Activated CD8-positive, alpha-beta memory T cell treated with anti-CD3 and anti-CD28 coated beads for 1 hour (primary cell): ENCODE results near the gene DLGAP1.
"Not testable (repeated sequence)": the region's sequence is repeated elsewhere in the genome, so short reads cannot be mapped to it uniquely, and the experiment has no call there.

ENCODE experiments used
- DNase-seq, 2 donors: peaks; one replicate each; pipeline ENCODE4 v3.0.0-alpha.2; 2020; ENCODE audit warnings: low read depth in 1 of 2; ENCODE audit errors: extremely low read depth in 1 of 2

The DLGAP1 gene

DNA sequence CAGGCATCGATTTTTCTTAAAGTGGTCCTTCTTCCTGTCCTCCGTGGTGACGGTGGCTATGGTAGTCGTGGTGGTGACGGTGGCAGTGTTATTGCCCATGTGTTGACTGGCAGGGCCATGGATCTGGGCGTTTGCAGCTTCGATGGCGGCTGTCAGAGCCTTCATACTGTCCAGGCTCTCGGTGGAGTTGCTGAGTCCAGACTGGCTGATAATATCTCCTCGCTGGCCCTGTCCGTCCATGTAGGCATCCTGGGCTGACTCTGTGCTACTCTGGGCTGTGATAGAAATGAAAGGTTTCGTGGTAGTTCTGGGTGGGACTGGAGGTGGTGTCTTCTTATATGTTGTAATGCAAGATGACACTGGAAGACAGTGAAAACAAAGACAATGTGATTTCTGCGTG lies 873.2 kb downstream of the DLGAP1 start:
- DNase-seq: no peak

DNA sequence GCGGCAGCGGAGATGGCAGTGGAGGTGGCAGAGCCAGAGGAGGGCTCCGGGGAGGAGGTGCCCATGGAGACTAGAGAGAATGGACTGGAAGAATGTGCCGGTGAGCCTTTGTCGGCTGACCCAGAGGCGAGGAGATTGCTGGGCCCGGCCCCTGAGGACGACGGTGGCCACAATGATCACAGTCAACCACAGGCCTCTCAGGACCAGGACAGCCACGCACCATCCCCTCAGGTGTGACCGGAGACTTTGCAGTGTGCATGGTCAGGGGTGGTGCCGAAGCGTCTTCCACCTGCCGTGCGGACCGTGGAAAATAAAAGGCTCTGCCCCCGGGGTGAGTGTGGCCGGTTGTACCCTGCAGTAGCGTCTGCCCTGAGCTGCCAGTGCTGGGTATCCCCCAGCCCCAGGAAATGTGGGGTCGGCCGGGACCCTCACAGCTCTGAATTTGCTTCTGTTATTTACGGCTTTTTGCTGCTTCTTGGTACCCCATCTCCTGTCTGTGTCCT lies 874.5 kb downstream of the DLGAP1 start:
- DNase-seq: not testable (repeated sequence)

DNA sequence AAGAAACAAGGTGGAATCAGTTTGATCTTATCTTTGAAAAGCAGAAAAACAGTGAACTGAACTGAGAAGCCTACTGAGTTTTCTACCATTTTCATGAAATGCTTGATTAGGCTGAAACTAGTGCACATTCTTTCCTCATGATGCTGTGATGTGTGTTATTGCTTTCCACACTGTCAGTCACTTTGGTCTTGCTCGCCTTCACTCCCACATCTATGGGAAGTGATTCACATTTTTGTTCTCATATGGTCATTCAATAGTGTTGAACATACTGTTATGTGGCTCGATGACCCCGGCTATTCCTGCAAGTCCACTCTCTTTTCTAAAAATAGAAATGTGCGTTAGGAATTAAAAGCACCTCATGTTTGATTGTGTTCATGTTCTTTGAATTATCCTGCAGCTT lies 875.4 kb downstream of the DLGAP1 start:
- DNase-seq: no peak

DNA sequence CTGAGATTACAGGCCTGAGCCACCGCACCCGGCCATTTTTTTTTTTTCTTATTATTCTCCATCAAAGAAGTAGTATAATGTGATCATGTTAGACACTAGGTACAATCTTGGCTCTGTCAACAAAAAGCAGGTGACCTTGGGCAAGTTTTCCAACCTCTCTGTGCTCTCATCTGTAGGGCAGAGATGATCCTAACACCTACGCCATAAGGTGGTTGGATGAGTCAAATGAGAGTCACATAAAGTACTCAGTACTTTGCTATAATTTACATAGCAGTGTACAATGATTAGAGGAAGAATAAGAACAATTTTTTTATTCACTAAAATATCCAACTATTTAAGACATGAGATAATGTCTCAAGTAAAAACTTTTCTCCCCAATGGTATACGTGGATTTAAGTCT lies 876.5 kb downstream of the DLGAP1 start:
- no peak for DNase-seq

DNA sequence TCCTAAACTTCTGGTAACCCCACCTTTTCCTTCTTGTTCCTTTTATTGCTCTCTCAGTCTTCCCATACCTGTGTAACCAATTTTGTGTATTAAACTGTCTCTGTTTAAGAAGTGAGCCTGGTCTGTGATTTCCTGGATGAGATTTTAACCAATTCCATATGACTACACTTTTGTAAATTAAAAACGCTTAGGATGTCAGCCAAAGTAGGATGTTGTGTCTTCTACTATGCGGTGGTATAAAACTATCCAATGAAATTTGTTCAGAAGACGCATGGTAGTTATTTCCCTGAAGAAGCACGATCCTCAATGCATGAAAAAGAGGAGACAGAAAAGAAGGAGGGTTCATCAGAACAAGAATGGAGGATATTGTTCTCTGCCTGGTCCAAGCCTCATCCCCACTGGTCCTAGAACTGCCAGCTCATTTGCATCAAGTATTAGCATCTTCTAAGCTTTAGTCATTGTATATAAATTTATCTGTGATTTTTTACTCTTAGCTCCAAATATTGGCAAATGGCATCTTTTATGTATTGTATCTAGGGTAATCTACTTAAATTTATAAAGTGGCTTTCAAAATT lies 877.7 kb downstream of the DLGAP1 start:
- DNase-seq: no peak

DNA sequence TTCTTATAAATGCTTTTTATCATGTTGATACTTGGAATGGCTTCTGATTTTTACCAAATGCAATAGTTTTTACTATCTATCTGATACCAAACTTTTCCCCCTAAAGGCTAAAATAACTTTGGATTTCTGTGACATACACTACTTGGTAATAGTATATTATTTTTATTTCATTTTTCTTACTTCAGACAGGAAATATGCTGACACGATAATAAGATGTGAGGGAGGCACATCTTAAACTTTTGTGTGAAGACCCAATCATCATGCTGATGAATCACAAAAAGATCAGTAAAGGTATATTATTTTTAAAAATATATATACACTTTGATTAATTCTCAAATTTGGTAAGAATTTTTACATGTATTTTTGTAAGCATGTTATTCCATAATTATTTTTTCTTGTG lies 882.3 kb downstream of the DLGAP1 start:
- no peak for DNase-seq

DNA sequence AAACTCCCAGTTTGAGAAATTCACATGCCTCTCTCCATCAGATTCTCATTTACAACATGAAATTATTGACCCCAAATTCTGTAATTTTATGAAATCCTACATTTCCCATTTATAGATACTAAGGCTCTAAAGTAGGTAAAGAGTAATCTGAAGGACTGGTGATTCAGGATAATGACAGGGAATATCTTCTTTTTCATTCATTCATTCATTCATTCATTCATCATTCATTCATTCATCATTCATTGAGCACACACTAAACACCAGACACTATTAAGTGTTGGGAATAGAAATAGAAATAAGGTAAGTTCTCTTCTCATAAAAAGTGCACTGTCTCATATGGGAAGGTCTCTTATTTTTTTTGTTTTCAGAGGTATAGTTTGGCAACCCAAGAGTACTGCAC lies 888.3 kb downstream of the DLGAP1 start:
- no peak for DNase-seq

DNA sequence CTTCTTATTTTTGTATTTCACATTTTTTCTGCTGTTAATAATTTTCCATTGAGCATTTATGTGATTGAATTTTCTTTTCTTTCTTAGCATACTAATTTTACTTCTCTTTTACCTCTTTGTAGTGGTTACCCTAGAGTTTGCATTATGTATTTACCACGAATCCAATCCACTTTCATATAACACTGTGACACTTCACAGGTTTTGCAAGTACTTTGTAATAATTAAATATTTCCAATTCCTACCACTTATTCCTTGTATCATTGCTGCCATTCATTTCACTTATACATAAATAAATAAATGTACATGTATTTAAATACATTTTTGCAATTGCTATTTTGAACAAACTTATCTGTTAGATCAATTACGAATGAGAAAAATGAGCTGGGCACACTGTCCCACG lies 894.4 kb downstream of the DLGAP1 start:
- no peak for DNase-seq

DNA sequence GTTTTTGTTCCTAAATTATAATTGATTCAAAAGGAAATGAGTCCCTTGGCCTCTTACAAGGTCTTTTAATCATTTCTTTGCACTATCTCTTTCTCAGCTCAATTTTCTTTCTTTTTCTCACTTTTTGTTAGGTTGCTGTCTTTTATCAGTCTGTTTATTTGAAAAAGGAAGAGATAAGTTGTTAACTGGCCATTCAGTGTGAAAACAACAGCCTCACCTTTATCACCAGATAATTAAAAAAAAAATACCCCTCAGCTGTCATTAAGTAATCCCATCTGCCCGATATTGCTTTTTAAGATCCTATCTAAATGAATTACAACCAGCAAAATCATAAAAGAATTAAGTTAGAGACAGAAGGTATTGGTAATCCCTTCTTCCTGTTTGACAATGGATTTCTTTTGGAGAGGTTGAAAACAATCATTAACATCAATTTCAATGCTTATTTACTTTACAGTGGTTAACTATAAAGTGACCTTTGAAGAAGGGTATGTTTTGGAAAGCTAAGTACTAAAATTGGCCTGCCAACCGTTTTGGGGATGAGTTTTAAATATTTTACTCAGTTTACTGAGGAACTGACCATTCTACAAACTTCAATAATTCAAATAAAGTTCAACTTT lies 900.2 kb downstream of the DLGAP1 start:
- no peak for DNase-seq

DNA sequence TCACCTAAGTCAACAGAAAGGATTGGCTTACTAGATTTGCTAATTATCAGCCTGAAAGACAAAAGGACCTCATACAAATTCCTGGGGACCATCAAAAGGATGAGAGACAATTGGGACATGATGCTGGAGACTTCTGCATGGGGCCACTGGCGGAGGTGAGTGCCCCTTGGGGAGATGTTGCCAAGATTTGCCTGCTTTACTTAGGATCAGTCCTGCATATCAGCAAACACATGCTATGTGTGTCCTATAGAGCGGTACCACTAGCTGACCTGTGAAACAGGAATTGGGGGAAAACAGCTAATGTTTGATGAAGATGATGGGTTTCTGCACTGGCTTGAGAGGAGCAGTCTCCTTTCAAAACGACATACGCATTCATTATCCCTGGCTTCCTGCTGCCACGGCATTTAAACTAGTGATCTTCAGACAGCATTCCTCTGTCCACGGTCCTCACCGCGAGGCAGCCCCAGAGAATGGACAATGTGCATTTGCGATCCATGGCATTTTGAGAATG lies 901.0 kb downstream of the DLGAP1 start:
- DNase-seq: no peak

DNA sequence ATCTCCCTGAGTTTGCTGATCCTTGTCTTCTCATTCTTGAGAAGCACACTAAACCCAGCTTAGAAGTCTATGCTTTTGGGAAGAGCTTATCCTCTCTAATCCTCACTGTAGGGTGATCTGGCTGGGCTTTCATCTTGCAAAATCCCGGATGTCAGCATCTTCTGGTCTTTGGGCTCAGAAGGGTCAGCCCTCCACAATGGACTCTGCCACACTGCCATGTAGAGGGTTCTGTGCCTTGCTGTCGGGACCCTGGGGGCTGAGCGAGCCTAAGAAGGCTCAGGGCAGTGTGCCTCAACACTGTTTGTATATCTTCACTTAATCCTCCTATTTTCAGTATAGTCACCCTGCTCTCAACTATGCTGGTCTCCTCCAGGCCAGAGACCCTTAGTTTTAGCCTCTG lies 902.8 kb downstream of the DLGAP1 start:
- no peak for DNase-seq

DNA sequence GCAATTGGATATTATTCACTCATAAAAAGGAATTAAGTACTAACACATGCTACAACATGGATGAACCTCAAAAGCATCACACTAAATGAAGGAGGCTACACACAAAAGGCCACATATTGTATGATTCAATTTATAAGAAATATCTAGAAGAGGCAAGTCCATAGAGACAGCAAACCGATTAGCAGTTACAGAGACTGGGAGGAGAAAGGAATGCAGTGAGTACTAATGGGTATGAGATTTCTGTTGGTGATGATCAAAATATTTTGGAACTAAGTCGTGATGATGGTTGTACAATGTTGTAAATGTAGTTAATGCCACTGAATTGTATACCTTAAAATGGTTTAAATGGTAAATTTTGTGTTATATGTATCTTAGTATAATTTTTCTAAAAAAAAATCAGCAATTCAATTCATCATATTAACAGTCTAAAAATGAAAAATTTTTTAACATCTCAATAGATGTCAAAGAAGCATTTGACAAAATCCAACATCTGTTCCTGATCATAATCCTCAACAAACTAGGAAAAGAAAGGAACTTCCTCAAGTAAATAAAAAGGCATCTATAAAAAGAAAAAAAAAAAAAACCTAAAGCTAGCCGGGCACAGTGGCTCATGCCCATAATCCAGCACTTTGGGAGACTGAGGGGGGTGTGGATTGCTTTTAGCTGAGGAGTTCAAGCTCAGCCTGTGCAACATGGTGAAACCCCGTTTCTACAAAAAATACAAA lies 907.1 kb downstream of the DLGAP1 start:
- no peak for DNase-seq

DNA sequence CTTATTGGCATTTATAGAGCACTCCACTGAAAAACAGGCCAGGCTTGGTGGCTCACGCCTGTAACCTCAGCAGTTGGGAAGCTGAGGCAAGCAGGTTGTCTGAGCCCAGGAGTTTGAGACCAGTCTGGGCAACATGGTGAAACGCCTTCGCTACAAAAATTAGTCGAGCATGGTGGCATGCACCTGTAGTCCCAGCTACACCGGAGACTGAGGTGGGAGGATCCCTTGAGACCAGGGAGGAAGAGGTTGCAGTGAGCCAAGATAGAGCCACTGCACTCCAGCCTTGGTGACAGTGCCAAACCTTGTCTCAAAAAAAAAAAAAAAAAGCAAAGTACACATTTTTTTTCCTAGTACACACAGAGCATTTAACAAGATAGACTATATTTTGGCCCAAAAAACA lies 909.0 kb downstream of the DLGAP1 start:
- DNase-seq: no peak

DNA sequence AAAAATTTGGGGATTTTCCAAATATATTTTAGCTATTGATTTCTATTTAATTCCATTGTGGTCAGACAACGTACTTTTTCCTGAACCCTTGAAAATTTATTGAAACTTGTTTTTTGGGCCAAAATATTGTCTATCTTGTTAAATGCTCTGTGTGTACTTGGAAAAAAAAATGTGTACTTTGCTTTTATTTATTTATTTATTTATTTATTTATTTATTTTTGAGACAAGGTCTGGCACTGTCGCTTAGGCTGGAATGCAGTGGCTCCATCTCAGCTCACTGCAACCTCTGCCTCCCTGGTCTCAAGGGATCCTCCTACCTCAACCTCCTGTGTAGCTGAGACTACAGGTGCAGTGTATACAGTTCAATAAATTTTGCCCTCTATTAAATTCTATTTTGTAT lies 910.6 kb downstream of the DLGAP1 start:
- DNase-seq: no peak

DNA sequence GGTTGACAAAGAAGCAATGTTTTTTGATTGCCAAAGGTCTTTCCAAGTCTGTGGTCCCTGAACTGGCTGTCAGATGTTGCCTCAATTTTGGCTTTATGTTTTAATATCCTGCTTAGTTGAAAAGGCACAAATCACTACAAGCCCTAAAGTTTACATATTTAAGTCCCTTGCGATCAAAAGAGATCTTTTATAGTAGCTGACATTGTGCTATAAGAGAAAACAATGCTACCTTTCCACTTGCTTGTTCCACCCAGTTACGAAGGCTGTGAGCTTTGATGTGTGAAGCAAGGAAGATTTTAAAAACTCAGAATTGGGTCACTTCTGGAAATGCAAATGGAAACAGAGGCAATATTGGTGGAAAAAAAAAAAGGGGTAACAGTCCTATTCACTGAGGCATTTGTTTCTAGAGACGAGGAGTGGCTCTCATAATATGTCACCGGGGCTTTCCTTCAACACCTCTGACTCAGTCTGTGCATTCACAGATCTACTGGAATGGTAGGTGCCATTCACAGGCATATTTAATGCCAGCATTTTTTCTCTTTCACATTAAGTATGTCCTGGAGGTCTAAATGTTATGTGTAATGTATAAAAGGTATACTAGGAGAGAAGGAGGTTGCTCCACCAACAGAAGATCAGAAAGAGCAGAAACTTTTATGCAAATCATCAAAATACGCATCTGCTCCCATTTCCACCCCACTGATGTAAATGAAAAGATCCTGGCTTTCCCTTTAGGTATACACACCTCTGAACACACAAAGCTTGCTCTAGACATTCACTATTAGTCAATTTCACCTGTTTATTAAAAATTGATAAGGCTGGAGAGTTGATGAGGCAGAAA lies 913.3 kb downstream of the DLGAP1 start:
- no peak for DNase-seq

DNA sequence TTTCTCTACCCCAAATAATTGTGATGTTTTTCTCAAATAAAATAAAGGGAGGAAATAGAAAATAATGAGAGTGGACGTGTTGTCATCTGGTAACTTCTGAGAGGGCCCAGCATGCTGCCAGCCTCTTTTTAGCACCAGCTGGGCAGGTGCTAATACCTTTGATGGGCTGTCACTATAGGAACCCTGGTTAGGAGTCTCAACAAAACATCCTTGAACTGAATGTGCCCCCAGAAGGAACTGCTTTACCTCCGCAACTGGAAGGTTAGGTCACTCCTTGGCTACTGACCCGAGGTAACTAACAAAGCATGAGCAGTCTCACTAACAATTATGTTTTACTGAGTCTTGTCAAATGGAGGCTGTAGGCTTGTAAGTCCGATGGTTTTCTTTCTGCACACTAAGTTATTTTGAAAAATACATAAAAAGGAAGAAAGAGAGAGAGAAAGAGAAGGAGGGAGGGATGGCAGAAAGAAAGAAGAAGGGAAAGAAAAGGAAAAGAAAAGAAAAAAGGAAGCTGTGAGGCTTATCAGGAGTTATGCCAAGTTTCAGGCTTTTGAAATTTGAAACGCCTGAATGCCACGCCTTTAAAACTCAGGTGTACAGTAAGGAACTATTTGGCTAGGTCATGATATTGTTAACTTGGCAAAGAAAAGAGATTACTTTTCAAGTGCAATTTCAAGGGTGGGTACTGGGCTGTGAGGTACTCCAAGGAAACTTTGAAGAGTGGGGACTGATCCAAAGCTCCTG lies 914.1 kb downstream of the DLGAP1 start:
- no peak for DNase-seq

DNA sequence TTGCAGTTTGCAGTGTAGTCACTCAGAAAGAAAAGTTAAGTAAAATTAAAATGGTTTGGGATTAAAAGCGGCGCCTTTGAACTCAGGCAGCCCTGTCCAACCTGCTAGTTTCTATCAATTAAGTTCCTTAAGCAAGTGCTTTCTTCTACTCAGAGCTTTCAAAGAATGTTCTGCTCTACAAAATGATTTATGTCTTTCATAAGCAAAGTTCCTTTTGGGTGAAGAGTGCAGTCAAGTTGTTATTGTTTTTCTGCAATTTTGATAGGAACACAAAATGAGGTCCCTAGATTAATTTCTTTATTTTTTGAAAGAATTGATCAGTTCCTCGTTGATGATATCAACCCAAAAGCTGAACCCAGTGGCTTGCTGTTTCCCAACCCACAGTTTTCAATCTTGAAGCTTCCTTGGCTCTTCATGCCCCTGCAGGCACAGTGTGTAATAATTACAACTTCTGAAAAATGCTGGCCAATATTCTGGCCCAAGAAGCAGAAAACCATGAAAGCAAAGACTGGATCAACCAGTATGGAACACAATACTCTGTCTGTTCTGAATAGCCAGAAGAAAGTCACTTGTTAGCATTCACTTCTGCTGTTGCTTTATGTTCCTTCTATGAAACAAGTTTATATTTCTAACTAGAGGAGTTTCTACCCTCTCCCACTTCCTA lies 916.0 kb downstream of the DLGAP1 start:
- no peak for DNase-seq

DNA sequence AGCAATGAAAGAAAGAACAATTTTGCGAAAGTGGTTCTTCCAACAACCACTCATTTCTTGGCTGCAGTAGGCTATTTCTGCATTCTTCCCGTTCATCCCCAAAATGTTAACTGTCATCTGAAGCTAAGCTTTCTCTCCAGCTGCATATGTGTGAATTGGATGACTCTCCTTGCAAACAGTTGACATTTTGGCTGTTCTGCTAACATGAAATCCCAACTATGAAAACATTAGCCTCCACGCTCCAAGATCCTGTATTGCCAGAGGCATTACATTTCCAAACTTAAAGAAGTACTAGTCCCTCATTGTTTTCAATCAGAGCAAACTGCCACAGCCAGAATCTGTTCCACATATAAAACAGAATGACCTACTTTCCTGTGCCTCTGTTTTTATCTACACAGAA lies 916.7 kb downstream of the DLGAP1 start:
- DNase-seq: no peak

DNA sequence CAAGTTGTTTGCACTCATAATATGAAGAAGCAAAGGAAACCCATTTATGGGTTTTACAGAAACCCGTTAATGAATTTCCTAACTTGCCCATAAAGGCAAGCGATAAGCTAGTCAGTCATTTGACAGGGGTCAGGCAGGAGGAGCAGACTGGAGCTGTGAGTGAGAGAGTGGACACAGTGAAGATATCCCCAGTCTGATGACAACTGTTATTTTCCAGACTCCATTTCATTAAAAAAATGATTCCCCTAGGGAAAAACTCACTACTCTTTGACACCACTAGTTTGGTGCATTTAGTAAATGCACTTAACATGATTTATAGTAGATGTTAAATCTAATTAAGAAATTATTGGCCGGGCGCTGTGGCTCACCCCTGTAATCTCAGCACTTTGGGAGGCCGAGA lies 924.3 kb downstream of the DLGAP1 start:
- DNase-seq: no peak

DNA sequence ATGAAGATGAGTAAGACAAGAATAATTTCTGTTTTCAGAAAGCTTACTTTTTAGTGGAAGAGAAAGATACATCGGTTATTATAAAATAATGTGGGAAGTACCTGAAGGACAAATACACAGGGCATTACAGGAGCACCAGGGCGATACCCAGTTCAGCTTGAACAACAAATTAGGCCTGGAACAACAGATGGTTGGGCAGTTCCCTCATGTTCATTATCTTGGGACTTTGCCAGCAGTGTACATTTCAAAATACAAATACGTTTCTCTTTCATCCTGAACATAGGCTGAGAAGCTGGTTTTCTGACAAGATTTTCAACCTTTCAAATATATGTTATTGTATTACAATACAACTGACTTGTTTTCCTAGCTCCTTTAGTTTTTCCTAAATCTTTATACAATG lies 925.5 kb downstream of the DLGAP1 start:
- no peak for DNase-seq
